LNCAP (cell line): ENCODE data around the gene TMEM213.

ENCODE experiments used
- TF ChIP-seq, protein P1 (sequence below): fragments of 450-650 bp; IDR thresholded peaks from 2 replicates; pipeline ENCODE4 v1.5.1; 2017; ENCODE audit warnings: mild to moderate bottlenecking

The TMEM213 gene

DNA sequence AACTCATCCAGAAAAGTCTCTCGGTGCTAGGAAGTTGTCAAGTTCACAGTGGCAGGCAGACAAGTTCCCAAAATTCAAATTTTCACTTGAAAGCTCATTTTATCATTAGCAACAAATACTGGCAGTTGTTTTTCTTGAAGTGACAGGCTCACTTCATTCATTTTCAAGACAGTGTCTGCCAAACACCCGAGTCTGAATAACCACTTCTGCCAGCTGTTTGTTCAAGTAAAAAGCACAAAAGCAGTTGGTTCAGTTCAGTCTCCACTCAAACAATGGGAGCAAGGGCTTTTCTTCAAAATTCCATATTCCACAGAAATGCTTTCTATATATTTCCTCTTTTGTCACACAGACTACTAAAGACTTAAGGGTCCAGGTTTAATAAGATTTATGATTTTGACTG is 47.9 kb downstream of the TMEM213 start:
- TF ChIP-seq, protein P1, sequence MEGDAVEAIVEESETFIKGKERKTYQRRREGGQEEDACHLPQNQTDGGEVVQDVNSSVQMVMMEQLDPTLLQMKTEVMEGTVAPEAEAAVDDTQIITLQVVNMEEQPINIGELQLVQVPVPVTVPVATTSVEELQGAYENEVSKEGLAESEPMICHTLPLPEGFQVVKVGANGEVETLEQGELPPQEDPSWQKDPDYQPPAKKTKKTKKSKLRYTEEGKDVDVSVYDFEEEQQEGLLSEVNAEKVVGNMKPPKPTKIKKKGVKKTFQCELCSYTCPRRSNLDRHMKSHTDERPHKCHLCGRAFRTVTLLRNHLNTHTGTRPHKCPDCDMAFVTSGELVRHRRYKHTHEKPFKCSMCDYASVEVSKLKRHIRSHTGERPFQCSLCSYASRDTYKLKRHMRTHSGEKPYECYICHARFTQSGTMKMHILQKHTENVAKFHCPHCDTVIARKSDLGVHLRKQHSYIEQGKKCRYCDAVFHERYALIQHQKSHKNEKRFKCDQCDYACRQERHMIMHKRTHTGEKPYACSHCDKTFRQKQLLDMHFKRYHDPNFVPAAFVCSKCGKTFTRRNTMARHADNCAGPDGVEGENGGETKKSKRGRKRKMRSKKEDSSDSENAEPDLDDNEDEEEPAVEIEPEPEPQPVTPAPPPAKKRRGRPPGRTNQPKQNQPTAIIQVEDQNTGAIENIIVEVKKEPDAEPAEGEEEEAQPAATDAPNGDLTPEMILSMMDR = no peak

- TF ChIP-seq, protein P1 = no peak
These were observed 50.5 kb downstream of the TMEM213 start for GRCh38 chr7:138848056-138848980.

- TF ChIP-seq, protein P1 = no peak
These were observed 51.9 kb downstream of the TMEM213 start for GRCh38 chr7:138849701-138850100.

DNA sequence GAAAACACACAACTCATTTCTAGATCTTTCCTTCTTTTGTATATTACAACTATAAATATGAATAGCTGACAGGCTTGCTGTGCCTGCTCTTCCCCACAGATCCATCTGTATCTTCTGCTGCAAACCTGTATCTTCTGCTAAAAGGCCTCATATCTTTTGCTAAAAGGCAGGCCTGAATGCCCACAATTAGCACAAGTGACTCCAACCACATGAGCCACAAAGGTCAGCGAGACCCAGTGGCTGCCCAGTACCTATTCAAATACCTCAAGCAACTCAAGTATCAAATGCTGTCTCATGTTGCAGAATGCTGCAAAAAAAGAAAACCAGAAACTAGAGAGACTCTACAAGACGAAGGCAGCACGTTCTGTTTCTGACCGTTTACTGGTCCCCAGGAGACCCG is 54.7 kb downstream of the TMEM213 start:
- TF ChIP-seq, protein P1 = no peak

GRCh38 chr7:138853448-138853847 is 55.7 kb downstream of the TMEM213 start:
- TF ChIP-seq, protein P1 = no peak

GRCh38 chr7:138854115-138854645 is 56.4 kb downstream of the TMEM213 start:
- TF ChIP-seq, protein P1 = no peak

- TF ChIP-seq, protein P1 = no peak
These were observed 59.9 kb downstream of the TMEM213 start for GRCh38 chr7:138857728-138858127.
